ENCODE measurements around the gene KIF26B.

The KIF26B gene

GRCh38 chr1:245419461-245419978 lies 264.7 kb downstream of the KIF26B start:
- H3K4me3 ChIP-seq (ENCODE audit: low read depth, low read length): no peak overlapping the region
- no peak for DNase-seq (ENCODE audit: low read depth)
- TF ChIP-seq MYC (IDR thresholded peaks at IDR 0.05; ENCODE audit: low read depth, low read length): no peak
- TF ChIP-seq POLR2A (IDR thresholded peaks at IDR 0.05; ENCODE audit: extremely low read depth, insufficient read length): no peak
- TF ChIP-seq MAX (IDR thresholded peaks at IDR 0.05; ENCODE audit: low read depth, low read length): no peak
- no peak for TF ChIP-seq CTCF (IDR thresholded peaks at IDR 0.05; ENCODE audit: low read depth, low read length)

- DNase-seq (ENCODE audit: low read depth): no peak
- no peak for TF ChIP-seq POLR2A (IDR thresholded peaks at IDR 0.05; ENCODE audit: extremely low read depth, insufficient read length)
- no peak for TF ChIP-seq CTCF (IDR thresholded peaks at IDR 0.05; ENCODE audit: low read depth, low read length)
- no peak for TF ChIP-seq MAX (IDR thresholded peaks at IDR 0.05; ENCODE audit: low read depth, low read length)
- no peak for TF ChIP-seq MYC (IDR thresholded peaks at IDR 0.05; ENCODE audit: low read depth, low read length)
- H3K4me3 ChIP-seq (ENCODE audit: low read depth, low read length): no peak overlapping the region
These were observed 265.2 kb downstream of the KIF26B start for GRCh38 chr1:245419989-245420388.

- DNase-seq (ENCODE audit: low read depth): no peak
- TF ChIP-seq POLR2A (IDR thresholded peaks at IDR 0.05; ENCODE audit: extremely low read depth, insufficient read length) (no peak), MAX (IDR thresholded peaks at IDR 0.05; ENCODE audit: low read depth, low read length) (no peak), MYC (IDR thresholded peaks at IDR 0.05; ENCODE audit: low read depth, low read length) (no peak), CTCF (IDR thresholded peaks at IDR 0.05; ENCODE audit: low read depth, low read length) (no peak)
- H3K4me3 ChIP-seq (ENCODE audit: low read depth, low read length): no peak overlapping the region
These were observed 266.1 kb downstream of the KIF26B start for GRCh38 chr1:245420926-245421325.

GRCh38 chr1:245428681-245429080 lies 273.9 kb downstream of the KIF26B start:
- DNase-seq (ENCODE audit: low read depth): no peak
- H3K4me3 ChIP-seq (ENCODE audit: low read depth, low read length): no peak overlapping the region
- TF ChIP-seq POLR2A (IDR thresholded peaks at IDR 0.05; ENCODE audit: extremely low read depth, insufficient read length) (no peak), CTCF (IDR thresholded peaks at IDR 0.05; ENCODE audit: low read depth, low read length) (no peak), MYC (IDR thresholded peaks at IDR 0.05; ENCODE audit: low read depth, low read length) (no peak), MAX (IDR thresholded peaks at IDR 0.05; ENCODE audit: low read depth, low read length) (no peak)

GRCh38 chr1:245431706-245432105 lies 276.9 kb downstream of the KIF26B start:
- H3K4me3 ChIP-seq (ENCODE audit: low read depth, low read length): no peak overlapping the region
- DNase-seq (ENCODE audit: low read depth): no peak
- TF ChIP-seq MYC (IDR thresholded peaks at IDR 0.05; ENCODE audit: low read depth, low read length): no peak
- TF ChIP-seq MAX (IDR thresholded peaks at IDR 0.05; ENCODE audit: low read depth, low read length): no peak
- no peak for TF ChIP-seq POLR2A (IDR thresholded peaks at IDR 0.05; ENCODE audit: extremely low read depth, insufficient read length)
- TF ChIP-seq CTCF (IDR thresholded peaks at IDR 0.05; ENCODE audit: low read depth, low read length): no peak

Measured in NB4 (cell line).